K562 (cell line): ENCODE data around the gene MYO18A. TPM values are rescaled to one million over a fixed set of nuclear protein-coding genes. Genes with fewer than 3 reads are reported as not detected.

Source experiments
- ATAC-seq: fragments of 200-7000 bp; cut with Tn5 transposase; 3 replicates; pipeline ENCODE4 v1.9.1; 2020; ENCODE audit warnings: moderate library complexity
- BruUV-seq: library from RNA; stranded (reverse); fragments of 400-500 nt; replicated peaks from 2 replicates; lab custom pipeline; 2021; lab: Mats Ljungman, UMichigan
- CTCF ChIA-PET: fragments of 300-600 bp; formaldehyde crosslinking; extraction: SDS; loops from one replicate; lab custom pipeline; 2021; ENCODE audit warnings: low intra/inter-chr PET ratio; lab: Yijun Ruan, JAX
- POLR2A ChIA-PET: fragments of 300-600, 350-650 bp; sonication (Branson Sonifier 250); formaldehyde crosslinking; extraction: SDS; loops from one replicate; lab custom pipeline; 2021; ENCODE audit warnings: antibody characterized with exemption, inconsistent platforms; lab: Yijun Ruan, JAX
- DNase-seq, 4 experiments: peaks; one replicate each; pipeline versions ENCODE4 v3.0.0 to v3.0.0-alpha.2; 2011 to 2018; ENCODE audit warnings: low spot score in 3 of 4, mixed read lengths in 3 of 4; ENCODE audit errors: extremely low read depth in 1 of 4
- FAIRE-seq: peaks from 2 replicates; lab custom pipeline; 2011; peaks lifted over from hg19 to GRCh38; lab: Jason Lieb, UNC
- H2AFZ ChIP-seq: 2 replicates; pipeline ENCODE4 v1.6.0; 2011; ENCODE audit warnings: low read depth, low read length, control low read depth, inconsistent platforms
- H3K27ac ChIP-seq: fragments of 200-600 bp; 3 replicates; pipeline ENCODE4 v1.8.0; 2011; ENCODE audit warnings: low read depth, mild to moderate bottlenecking, control low read depth, inconsistent platforms, low read length, moderate library complexity, mixed read lengths; ENCODE audit errors: extremely low read depth
- H3K27me3 ChIP-seq, 2 experiments: fragments of 300-600 bp in 1 of 2; 2 replicates in 1 of 2; 3 replicates in 1 of 2; pipeline versions ENCODE4 v1.6.0 to v1.8.0; 2011; ENCODE audit warnings: inconsistent platforms in 2 of 2, low read length in 2 of 2, mild to moderate bottlenecking in 1 of 2, mixed read lengths in 1 of 2, moderate library complexity in 1 of 2; ENCODE audit not compliant: control insufficient read depth in 2 of 2, insufficient read depth in 2 of 2
- H3K36me3 ChIP-seq: fragments of 300-600 bp; 3 replicates; pipeline ENCODE4 v1.8.0; 2011; ENCODE audit warnings: mild to moderate bottlenecking, low read length, inconsistent platforms; ENCODE audit not compliant: control insufficient read depth, insufficient read depth
- H3K4me1 ChIP-seq, 2 experiments: fragments of 200-600 bp in 1 of 2; replicated peaks in 1 of 2; 2 replicates in 1 of 2; 3 replicates in 1 of 2; pipeline versions ENCODE4 v1.5.1 to v1.8.0; 2011; ENCODE audit warnings: inconsistent platforms in 2 of 2, low read length in 2 of 2, mild to moderate bottlenecking in 1 of 2, mixed read lengths in 1 of 2, moderate library complexity in 1 of 2; ENCODE audit not compliant: control insufficient read depth in 2 of 2, insufficient read depth in 2 of 2
- H3K4me2 ChIP-seq: 2 replicates; pipeline ENCODE4 v1.6.1; 2011; ENCODE audit warnings: low read length, control low read depth, inconsistent platforms, mixed read lengths; ENCODE audit not compliant: insufficient read depth
- H3K4me3 ChIP-seq: fragments of 200-600 bp; sonication (generic), shearing (Covaris generic); 2 replicates; pipeline ENCODE4 v1.5.1; 2016; ENCODE audit warnings: control low read depth, inconsistent platforms
- H3K79me2 ChIP-seq: fragments of 200-600 bp; 3 replicates; pipeline ENCODE4 v1.8.0; 2011; ENCODE audit warnings: low read length, inconsistent platforms; ENCODE audit not compliant: control insufficient read depth, insufficient read depth
- H3K9ac ChIP-seq, 2 experiments: 2 replicates each; pipeline versions ENCODE4 v1.6.0 to v1.6.1; 2011; ENCODE audit warnings: low read depth in 2 of 2, low read length in 2 of 2, control low read depth in 1 of 2, inconsistent platforms in 1 of 2, mild to moderate bottlenecking in 1 of 2, mixed read lengths in 1 of 2; ENCODE audit not compliant: insufficient read depth in 1 of 2
- H3K9me1 ChIP-seq: one replicate; pipeline ENCODE4 v1.6.0; 2011; ENCODE audit warnings: inconsistent platforms, mild to moderate bottlenecking, low read length, moderate library complexity; ENCODE audit not compliant: control insufficient read depth, insufficient read depth
- H3K9me3 ChIP-seq: replicated peaks from 2 replicates; pipeline ENCODE4 v1.5.1; 2011; ENCODE audit warnings: low read depth, low read length, inconsistent platforms; ENCODE audit not compliant: control insufficient read depth, insufficient read depth
- H4K20me1 ChIP-seq: replicated peaks from 2 replicates; pipeline ENCODE4 v1.6.1; 2011; ENCODE audit warnings: low read length, inconsistent platforms, mixed read lengths; ENCODE audit not compliant: control insufficient read depth, insufficient read depth
- CBFA2T2 ChIP-seq: fragments of 450-650 bp; conservative IDR thresholded peaks from 2 replicates; pipeline ENCODE4 v1.6.1; 2017; ENCODE audit warnings: mild to moderate bottlenecking
- FIP1L1 ChIP-seq: fragments of 200-400 bp; formaldehyde crosslinking; IDR thresholded peaks from 2 replicates; pipeline ENCODE4 v1.6.1; 2018; ENCODE audit warnings: mild to moderate bottlenecking, low read depth, low read length; ENCODE audit not compliant: poor library complexity, severe bottlenecking
- RBFOX2 ChIP-seq: fragments of 200-400 bp; formaldehyde crosslinking; IDR thresholded peaks from 2 replicates; pipeline ENCODE4 v1.6.1; 2017; ENCODE audit warnings: low read depth, mild to moderate bottlenecking, low read length, moderate library complexity
- SMARCB1 ChIP-seq: IDR thresholded peaks from 2 replicates; pipeline ENCODE4 v1.6.1; 2011; ENCODE audit warnings: improper control_type of control experiment, low read depth; ENCODE audit not compliant: insufficient read length
- SMARCC2 ChIP-seq: fragments of 450-650 bp; IDR thresholded peaks from 2 replicates; pipeline ENCODE4 v1.6.1; 2017; ENCODE audit warnings: antibody characterized with exemption, moderate library complexity, mild to moderate bottlenecking, low read depth
- ZNF140 ChIP-seq: fragments of 250-450 bp; sonication (Bioruptor Pico); IDR thresholded peaks from 2 replicates; pipeline ENCODE4 v1.8.0; 2021; ENCODE audit warnings: moderate library complexity, mild to moderate bottlenecking, inconsistent platforms
- WGBS: fragments of 100-300 bp; shearing (Covaris generic); methylation state at CpG from one replicate; pipeline ENCODE4 v1.1.6; 2016; ENCODE audit warnings: low coverage, mixed read lengths; ENCODE audit not compliant: insufficient coverage; ENCODE audit errors: missing lambda C conversion rate; 5-methylcytosine and 5-hydroxymethylcytosine counted together
- in situ Hi-C: fragments of 300-500 bp; cut with MboI; formaldehyde crosslinking; loops from 4 replicates; pipeline ENCODE4 v1.15.0; 2018; ENCODE audit warnings: inconsistent platforms, mixed read lengths
- intact Hi-C: fragments of 100-400 bp; cut with micrococcal nuclease; formaldehyde crosslinking; loops from 2 replicates; pipeline ENCODE4 v1.14.2; 2022
- polyA plus RNA-seq, 8 experiments: library from polyadenylated mRNA; depleted of rRNA in 4 of 8; stranded (reverse) in 5 of 8; unstranded in 3 of 8; fragments of >200 nt; fragmentation: Nextera tagmentation in 2 of 8; fragmentation: Illumina TruSeq in 1 of 8; extraction: Ambion mirVana in 2 of 8; extraction: Trizol in 1 of 8; gene quantifications; 2 replicates each; pipeline versions ENCODE4 v1.2.1 to v1.2.3, GENCODE V29; 2011 to 2014; ENCODE audit warnings: inconsistent platforms in 1 of 8, missing spikeins in 1 of 8
- total RNA-seq, 7 experiments: library from RNA; depleted of rRNA in 6 of 7; stranded (reverse); fragments of >200 nt in 6 of 7; fragmentation: Illumina TruSeq in 2 of 7; extraction: Trizol in 2 of 7; gene quantifications; 2 replicates each; pipeline versions ENCODE4 v1.2.1 to v1.2.3, GENCODE V29; 2011 to 2021; ENCODE audit warnings: low replicate concordance in 1 of 7
- TF ChIP-seq, protein P1 (sequence below): sonication (generic); formaldehyde crosslinking; IDR thresholded peaks from 2 replicates; pipeline ENCODE4 v1.8.0; 2022; ENCODE audit warnings: mild to moderate bottlenecking, missing genetic modification reagents
- TF ChIP-seq, protein P2 (sequence below): fragments of 200-800 bp; sonication (Bioruptor generic); IDR thresholded peaks from 2 replicates; pipeline ENCODE4 v1.6.1; 2016; ENCODE audit warnings: missing genetic modification characterization, missing compliant biosample characterization

MYO18A gene
- total and polyA plus RNA-seq, 9 of the 15 experiments (the other 6 are each of a cell fraction or from before 2014, with no cell fraction given), result 2.5 to 65.4 (median 17.1) TPM

DNA sequence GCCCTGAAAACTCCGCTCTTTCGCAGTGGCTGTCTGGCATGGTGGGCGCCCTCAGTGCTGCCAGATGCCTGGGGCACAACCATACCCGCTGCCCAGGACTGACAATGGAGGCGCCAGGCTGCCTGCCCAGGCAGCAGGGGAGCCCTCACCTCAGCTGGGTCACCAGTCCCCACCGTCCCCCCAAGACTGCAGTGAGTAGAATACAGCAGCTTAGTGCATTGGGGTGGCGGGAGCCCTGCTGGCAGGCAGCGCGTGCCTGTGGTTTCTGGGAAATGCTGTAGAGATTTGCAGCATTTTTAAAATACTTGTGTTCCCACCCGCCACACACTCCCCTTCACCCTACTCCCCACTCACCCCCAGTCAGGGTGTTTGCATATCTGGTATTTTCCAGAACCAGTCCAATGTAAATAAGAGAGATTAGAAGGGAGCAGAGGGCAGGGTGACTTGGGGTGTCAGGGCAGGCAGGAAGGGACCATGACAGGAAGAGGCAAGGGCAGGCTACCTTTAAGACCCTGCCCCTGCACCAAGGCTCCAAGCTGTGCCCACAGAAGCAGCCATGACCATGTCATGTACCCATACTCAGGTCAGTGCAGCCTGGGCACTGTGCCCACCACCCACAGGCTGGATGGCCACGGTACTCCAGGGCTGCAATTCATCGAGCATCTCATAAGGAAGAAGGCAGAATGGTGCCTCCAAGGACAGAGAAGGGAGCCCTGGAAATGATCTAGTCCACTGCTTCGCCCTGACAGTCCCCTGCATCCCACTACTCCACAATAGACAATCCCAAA is 21.5 kb downstream of the MYO18A start:
- H3K27ac ChIP-seq, result no peak overlapping the region
- TF ChIP-seq SMARCB1, result no peak
- no peak for TF ChIP-seq ZNF140 (CRISPR knock-in tag)
- TF ChIP-seq SMARCC2, result no peak
- TF ChIP-seq, protein P1, sequence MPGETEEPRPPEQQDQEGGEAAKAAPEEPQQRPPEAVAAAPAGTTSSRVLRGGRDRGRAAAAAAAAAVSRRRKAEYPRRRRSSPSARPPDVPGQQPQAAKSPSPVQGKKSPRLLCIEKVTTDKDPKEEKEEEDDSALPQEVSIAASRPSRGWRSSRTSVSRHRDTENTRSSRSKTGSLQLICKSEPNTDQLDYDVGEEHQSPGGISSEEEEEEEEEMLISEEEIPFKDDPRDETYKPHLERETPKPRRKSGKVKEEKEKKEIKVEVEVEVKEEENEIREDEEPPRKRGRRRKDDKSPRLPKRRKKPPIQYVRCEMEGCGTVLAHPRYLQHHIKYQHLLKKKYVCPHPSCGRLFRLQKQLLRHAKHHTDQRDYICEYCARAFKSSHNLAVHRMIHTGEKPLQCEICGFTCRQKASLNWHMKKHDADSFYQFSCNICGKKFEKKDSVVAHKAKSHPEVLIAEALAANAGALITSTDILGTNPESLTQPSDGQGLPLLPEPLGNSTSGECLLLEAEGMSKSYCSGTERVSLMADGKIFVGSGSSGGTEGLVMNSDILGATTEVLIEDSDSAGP (CRISPR knock-in tag), result no peak
- TF ChIP-seq RBFOX2, result 0 out of 2 replicates have a peak, but pooled peaks have one; percentile 19
- TF ChIP-seq, protein P2, sequence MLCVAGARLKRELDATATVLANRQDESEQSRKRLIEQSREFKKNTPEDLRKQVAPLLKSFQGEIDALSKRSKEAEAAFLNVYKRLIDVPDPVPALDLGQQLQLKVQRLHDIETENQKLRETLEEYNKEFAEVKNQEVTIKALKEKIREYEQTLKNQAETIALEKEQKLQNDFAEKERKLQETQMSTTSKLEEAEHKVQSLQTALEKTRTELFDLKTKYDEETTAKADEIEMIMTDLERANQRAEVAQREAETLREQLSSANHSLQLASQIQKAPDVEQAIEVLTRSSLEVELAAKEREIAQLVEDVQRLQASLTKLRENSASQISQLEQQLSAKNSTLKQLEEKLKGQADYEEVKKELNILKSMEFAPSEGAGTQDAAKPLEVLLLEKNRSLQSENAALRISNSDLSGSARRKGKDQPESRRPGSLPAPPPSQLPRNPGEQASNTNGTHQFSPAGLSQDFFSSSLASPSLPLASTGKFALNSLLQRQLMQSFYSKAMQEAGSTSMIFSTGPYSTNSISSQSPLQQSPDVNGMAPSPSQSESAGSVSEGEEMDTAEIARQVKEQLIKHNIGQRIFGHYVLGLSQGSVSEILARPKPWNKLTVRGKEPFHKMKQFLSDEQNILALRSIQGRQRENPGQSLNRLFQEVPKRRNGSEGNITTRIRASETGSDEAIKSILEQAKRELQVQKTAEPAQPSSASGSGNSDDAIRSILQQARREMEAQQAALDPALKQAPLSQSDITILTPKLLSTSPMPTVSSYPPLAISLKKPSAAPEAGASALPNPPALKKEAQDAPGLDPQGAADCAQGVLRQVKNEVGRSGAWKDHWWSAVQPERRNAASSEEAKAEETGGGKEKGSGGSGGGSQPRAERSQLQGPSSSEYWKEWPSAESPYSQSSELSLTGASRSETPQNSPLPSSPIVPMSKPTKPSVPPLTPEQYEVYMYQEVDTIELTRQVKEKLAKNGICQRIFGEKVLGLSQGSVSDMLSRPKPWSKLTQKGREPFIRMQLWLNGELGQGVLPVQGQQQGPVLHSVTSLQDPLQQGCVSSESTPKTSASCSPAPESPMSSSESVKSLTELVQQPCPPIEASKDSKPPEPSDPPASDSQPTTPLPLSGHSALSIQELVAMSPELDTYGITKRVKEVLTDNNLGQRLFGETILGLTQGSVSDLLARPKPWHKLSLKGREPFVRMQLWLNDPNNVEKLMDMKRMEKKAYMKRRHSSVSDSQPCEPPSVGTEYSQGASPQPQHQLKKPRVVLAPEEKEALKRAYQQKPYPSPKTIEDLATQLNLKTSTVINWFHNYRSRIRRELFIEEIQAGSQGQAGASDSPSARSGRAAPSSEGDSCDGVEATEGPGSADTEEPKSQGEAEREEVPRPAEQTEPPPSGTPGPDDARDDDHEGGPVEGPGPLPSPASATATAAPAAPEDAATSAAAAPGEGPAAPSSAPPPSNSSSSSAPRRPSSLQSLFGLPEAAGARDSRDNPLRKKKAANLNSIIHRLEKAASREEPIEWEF (CRISPR knock-in tag), result no peak
- no peak for TF ChIP-seq FIP1L1
- TF ChIP-seq CBFA2T2, result no peak
- no peak overlapping the region for H2AFZ ChIP-seq
- ChIA-PET POLR2A (no interaction called here), CTCF (no interaction called here)
- peaks cover 20% of the 10 kb centered on the region for H3K9me1 ChIP-seq
- H3K9me3 ChIP-seq, result no peaks in the 10 kb centered on the region
- peaks cover 42% of the 10 kb centered on the region for H3K36me3 ChIP-seq
- H3K4me2 ChIP-seq, result no peak overlapping the region; the same call in 1 of the 2 replicates
- H3K9ac ChIP-seq, result peak overlapping the region in 1 of 2 experiments; percentile 72; a peak in 2 of 4 replicates
- H4K20me1 ChIP-seq, result peaks cover 30% of the 10 kb centered on the region
- 74% methylated on average over 13 of the region's 13 CpGs for WGBS
- in situ Hi-C loops, result no loop called here
- BruUV-seq, result no TSS peak
- FAIRE-seq, result no peak
- no peak for ATAC-seq
- intact Hi-C loops, result no loop called here
- H3K4me1 ChIP-seq, result peaks cover 55 to 70% of the 10 kb centered on the region in 2 experiments
- DNase-seq, result peak in 1 of 4 experiments; percentile 9
- H3K4me3 ChIP-seq, result no peak overlapping the region
- H3K79me2 ChIP-seq, result peaks cover 95% of the 10 kb centered on the region
- no peaks in the 10 kb centered on the region for H3K27me3 ChIP-seq
